ENCODE data around the gene NCK2.

GRCh38 chr2:105800036-105800713 is 55.5 kb downstream of the NCK2 start:
- no peak for TF ChIP-seq CTCF (IDR thresholded peaks at IDR 0.05)
- no peak for TF ChIP-seq POLR2A (IDR thresholded peaks at IDR 0.05)

Data from thyroid gland (tissue), 4 donors.